Ishikawa (cell line): Measurements from ENCODE around the gene BCL2L11.

Experiments
- CEBPB ChIP-seq: IDR thresholded peaks from 2 replicates; pipeline ENCODE4 v1.6.1; 2012
- CREB1 ChIP-seq: IDR thresholded peaks from 2 replicates; pipeline ENCODE4 v1.6.1; 2012; ENCODE audit warnings: low read depth
- EP300 ChIP-seq: IDR thresholded peaks from 2 replicates; pipeline ENCODE4 v1.6.1; 2012; ENCODE audit warnings: borderline replicate concordance
- FOXM1 ChIP-seq: IDR thresholded peaks from 2 replicates; pipeline ENCODE4 v1.6.1; 2012; ENCODE audit warnings: low read depth, borderline replicate concordance
- RAD21 ChIP-seq: IDR thresholded peaks from 2 replicates; pipeline ENCODE4 v1.6.1; 2012; ENCODE audit warnings: low read depth
- REST ChIP-seq: IDR thresholded peaks from 2 replicates; pipeline ENCODE4 v1.6.1; 2012; ENCODE audit warnings: low read depth, mild to moderate bottlenecking
- TAF1 ChIP-seq: IDR thresholded peaks from 2 replicates; pipeline ENCODE4 v1.6.1; 2012; ENCODE audit warnings: low read depth, mild to moderate bottlenecking
- TCF12 ChIP-seq: IDR thresholded peaks from 2 replicates; pipeline ENCODE4 v1.6.1; 2012; ENCODE audit warnings: low read depth
- TEAD4 ChIP-seq: IDR thresholded peaks from 2 replicates; pipeline ENCODE4 v1.6.1; 2012
- YY1 ChIP-seq: IDR thresholded peaks from 2 replicates; pipeline ENCODE4 v1.6.1; 2012; ENCODE audit warnings: low read depth
- ZBTB7A ChIP-seq: IDR thresholded peaks from 2 replicates; pipeline ENCODE4 v1.6.1; 2012; ENCODE audit warnings: low read depth
- TF ChIP-seq, protein P1 (sequence below): IDR thresholded peaks from 2 replicates; pipeline ENCODE4 v1.6.1; 2012

DNA sequence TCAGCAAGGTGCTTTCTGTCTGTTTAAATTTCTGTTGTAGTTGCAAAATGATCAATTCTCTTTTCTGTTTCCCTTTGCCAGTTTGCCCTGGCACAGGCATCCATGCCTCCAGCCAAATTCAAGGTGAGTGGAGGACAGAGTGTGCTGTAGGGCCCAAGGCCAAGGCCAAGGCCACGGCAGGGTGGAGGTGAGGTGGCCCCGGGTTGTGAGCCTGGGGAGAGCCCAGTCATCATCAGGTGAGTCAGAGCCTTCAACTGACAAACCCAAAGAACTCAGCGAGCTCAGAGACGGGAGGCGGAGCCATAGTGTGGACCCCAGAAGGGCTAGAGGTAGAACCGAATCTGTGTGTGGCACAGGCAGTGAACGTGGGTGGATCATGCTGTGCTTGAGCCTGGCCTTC lies 55.7 kb downstream of the BCL2L11 start:
- no peak for TF ChIP-seq REST
- no peak for TF ChIP-seq YY1
- TF ChIP-seq TEAD4 = no peak
- no peak for TF ChIP-seq FOXM1
- no peak for TF ChIP-seq RAD21
- no peak for TF ChIP-seq TAF1
- TF ChIP-seq CEBPB = no peak
- TF ChIP-seq EP300 = no peak
- TF ChIP-seq, protein P1, sequence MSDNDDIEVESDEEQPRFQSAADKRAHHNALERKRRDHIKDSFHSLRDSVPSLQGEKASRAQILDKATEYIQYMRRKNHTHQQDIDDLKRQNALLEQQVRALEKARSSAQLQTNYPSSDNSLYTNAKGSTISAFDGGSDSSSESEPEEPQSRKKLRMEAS = no peak
- TF ChIP-seq CREB1 = no peak
- TF ChIP-seq TCF12 = no peak
- TF ChIP-seq ZBTB7A = no peak
